ENCODE data around the gene SYNPR.

GRCh38 chr3:63580151-63580550 lies 302.0 kb downstream of the SYNPR start:
- TF ChIP-seq ZFP30 (CRISPR knock-in tag; IDR thresholded peaks at IDR 0.05), result no peak
- TF ChIP-seq, protein P1, sequence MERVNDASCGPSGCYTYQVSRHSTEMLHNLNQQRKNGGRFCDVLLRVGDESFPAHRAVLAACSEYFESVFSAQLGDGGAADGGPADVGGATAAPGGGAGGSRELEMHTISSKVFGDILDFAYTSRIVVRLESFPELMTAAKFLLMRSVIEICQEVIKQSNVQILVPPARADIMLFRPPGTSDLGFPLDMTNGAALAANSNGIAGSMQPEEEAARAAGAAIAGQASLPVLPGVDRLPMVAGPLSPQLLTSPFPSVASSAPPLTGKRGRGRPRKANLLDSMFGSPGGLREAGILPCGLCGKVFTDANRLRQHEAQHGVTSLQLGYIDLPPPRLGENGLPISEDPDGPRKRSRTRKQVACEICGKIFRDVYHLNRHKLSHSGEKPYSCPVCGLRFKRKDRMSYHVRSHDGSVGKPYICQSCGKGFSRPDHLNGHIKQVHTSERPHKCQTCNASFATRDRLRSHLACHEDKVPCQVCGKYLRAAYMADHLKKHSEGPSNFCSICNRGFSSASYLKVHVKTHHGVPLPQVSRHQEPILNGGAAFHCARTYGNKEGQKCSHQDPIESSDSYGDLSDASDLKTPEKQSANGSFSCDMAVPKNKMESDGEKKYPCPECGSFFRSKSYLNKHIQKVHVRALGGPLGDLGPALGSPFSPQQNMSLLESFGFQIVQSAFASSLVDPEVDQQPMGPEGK (CRISPR knock-in tag; IDR thresholded peaks at IDR 0.05; ENCODE audit: borderline replicate concordance), result no peak
- no peak for TF ChIP-seq OSR1 (CRISPR knock-in tag; IDR thresholded peaks at IDR 0.05)
- no peak for TF ChIP-seq TSHZ2 (CRISPR knock-in tag; IDR thresholded peaks at IDR 0.05)
- no peak for TF ChIP-seq CSDC2 (CRISPR knock-in tag; IDR thresholded peaks at IDR 0.05)

Data from SK-N-SH treated with all-trans-retinoic acid at 6 μM for 48 hours (cell line).